ENCODE measurements around the gene CBFA2T2.
"Not testable (repeated sequence)": the region's sequence is repeated elsewhere in the genome, so short reads cannot be mapped to it uniquely, and the experiment has no call there.

Gene CBFA2T2

DNA sequence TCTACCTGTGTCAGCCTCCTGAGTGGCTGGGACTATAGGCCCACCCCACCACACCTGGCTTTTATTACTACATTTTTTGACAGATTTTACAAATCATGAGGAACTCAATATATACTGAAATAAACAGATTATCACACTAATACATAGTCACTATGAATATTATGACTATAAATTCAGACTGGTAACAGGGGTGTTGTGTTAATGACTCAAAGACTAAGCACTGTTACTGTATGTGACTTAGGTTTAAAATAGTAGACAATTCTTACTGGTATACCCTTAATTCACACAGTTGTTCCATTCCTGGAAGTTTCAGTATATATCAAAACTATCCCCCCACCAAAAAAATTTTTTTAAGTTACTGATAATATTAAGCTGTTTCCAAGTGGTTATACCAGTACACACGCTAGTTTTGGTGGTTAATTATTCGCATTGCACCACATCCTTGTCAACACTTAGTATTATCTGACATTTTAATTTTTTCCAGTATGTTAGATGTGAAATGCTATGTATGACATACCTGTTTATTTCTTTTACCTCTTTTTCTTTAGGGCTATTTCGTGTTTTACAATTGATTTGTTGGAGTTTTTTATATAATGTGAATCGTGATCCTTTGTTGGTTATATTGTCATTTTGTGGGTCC lies 137.8 kb downstream of the CBFA2T2 start:
- H3K4me1 ChIP-seq (ENCODE audit: insufficient read depth, low read length, poor library complexity, severe bottlenecking): no peaks in the 10 kb centered on the region
- no peaks in the 10 kb centered on the region for H3F3A ChIP-seq (ENCODE audit: low read depth)
- no peaks in the 10 kb centered on the region for H3K9me2 ChIP-seq (replicated peaks; ENCODE audit: low read depth, low read length)
- no peak overlapping the region for H3K9ac ChIP-seq (ENCODE audit: low read depth, low read length, poor library complexity, severe bottlenecking)
- H3K4me2 ChIP-seq (ENCODE audit: low read depth, low read length, poor library complexity, severe bottlenecking): no peak overlapping the region
- no peak overlapping the region for H2AFZ ChIP-seq (ENCODE audit: low read length)
- no peaks in the 10 kb centered on the region for H3K9me3 ChIP-seq (ENCODE audit: insufficient read depth, low read depth, low read length)
- H3K27me3 ChIP-seq (ENCODE audit: insufficient read depth, low read length, poor library complexity, severe bottlenecking): no peaks in the 10 kb centered on the region
- H3K4me3 ChIP-seq (ENCODE audit: low read length, poor library complexity, severe bottlenecking): no peak overlapping the region
- no peaks in the 10 kb centered on the region for H3K79me2 ChIP-seq (ENCODE audit: insufficient read depth, low read length)
- H4K20me1 ChIP-seq (ENCODE audit: insufficient read depth, low read length, poor library complexity, severe bottlenecking): no peaks in the 10 kb centered on the region
- TF ChIP-seq EZH2phosphoT487 (IDR thresholded peaks at IDR 0.05; ENCODE audit: borderline replicate concordance): no peak
- peaks cover 67% of the 10 kb centered on the region; the same call in 1 of the 2 replicates for H3K36me3 ChIP-seq (ENCODE audit: insufficient read depth, low read length)

DNA sequence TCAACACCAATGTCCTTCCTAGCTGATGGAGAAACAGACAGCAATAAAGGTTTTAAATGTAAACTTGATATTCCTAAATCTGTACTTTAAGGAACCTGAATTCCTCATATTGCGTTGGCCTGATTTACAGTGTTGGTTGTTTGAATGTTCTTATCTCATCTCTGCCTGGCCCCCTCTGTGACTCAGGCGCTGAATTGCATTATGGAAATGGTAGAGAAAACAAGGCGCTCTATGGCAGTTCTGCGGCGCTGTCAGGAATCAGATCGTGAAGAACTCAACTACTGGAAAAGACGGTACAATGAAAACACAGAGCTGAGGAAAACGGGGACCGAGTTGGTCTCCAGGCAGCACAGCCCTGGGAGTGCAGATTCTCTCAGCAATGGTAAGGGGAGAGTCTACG lies 139.6 kb downstream of the CBFA2T2 start:
- TF ChIP-seq, protein P1, sequence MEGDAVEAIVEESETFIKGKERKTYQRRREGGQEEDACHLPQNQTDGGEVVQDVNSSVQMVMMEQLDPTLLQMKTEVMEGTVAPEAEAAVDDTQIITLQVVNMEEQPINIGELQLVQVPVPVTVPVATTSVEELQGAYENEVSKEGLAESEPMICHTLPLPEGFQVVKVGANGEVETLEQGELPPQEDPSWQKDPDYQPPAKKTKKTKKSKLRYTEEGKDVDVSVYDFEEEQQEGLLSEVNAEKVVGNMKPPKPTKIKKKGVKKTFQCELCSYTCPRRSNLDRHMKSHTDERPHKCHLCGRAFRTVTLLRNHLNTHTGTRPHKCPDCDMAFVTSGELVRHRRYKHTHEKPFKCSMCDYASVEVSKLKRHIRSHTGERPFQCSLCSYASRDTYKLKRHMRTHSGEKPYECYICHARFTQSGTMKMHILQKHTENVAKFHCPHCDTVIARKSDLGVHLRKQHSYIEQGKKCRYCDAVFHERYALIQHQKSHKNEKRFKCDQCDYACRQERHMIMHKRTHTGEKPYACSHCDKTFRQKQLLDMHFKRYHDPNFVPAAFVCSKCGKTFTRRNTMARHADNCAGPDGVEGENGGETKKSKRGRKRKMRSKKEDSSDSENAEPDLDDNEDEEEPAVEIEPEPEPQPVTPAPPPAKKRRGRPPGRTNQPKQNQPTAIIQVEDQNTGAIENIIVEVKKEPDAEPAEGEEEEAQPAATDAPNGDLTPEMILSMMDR (conservative IDR thresholded peaks at IDR 0.05; ENCODE audit: low read length): no peak
- H3K27me3 ChIP-seq (ENCODE audit: insufficient read depth, low read length, poor library complexity, severe bottlenecking): no peaks in the 10 kb centered on the region
- no peak overlapping the region for H3K4me2 ChIP-seq (ENCODE audit: low read depth, low read length, poor library complexity, severe bottlenecking)
- H3K36me3 ChIP-seq (ENCODE audit: insufficient read depth, low read length): peaks cover 55% of the 10 kb centered on the region; the same call in 1 of the 2 replicates
- H4K20me1 ChIP-seq (ENCODE audit: insufficient read depth, low read length, poor library complexity, severe bottlenecking): no peaks in the 10 kb centered on the region
- no peaks in the 10 kb centered on the region for H3K79me2 ChIP-seq (ENCODE audit: insufficient read depth, low read length)
- no peak overlapping the region for H2AFZ ChIP-seq (ENCODE audit: low read length)
- H3K9me3 ChIP-seq (ENCODE audit: insufficient read depth, low read depth, low read length): no peaks in the 10 kb centered on the region
- H3K9ac ChIP-seq (ENCODE audit: low read depth, low read length, poor library complexity, severe bottlenecking): no peak overlapping the region
- no peaks in the 10 kb centered on the region for H3K9me2 ChIP-seq (replicated peaks; ENCODE audit: low read depth, low read length)
- H3K4me3 ChIP-seq (ENCODE audit: low read length, poor library complexity, severe bottlenecking): no peak overlapping the region
- peaks cover 6% of the 10 kb centered on the region for H3K4me1 ChIP-seq (ENCODE audit: insufficient read depth, low read length, poor library complexity, severe bottlenecking)
- H3F3A ChIP-seq (ENCODE audit: low read depth): no peaks in the 10 kb centered on the region

DNA sequence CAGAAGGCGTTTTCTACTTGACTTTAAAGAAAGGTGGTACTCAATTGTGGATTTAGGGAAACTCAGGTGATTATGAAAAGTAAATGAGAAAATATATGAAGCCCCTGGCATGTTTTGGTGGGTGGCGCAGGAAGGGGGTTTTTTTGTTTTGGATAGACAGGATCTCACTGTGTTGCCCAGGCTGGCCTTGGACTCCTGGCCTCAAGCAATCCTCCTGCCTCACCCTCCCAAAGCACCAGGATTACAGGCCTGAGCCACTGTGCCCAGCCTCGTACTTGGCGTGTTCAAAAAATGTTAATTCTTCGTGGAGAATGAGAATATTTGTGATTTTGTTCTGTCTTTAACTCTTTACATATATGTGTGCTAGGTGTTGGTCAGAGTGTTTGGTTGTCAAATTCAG lies 140.1 kb downstream of the CBFA2T2 start:
- no peaks in the 10 kb centered on the region for H3K27me3 ChIP-seq (ENCODE audit: insufficient read depth, low read length, poor library complexity, severe bottlenecking)
- no peak overlapping the region for H3K4me2 ChIP-seq (ENCODE audit: low read depth, low read length, poor library complexity, severe bottlenecking)
- TF ChIP-seq, protein P1 (conservative IDR thresholded peaks at IDR 0.05; ENCODE audit: low read length): no peak
- H4K20me1 ChIP-seq (ENCODE audit: insufficient read depth, low read length, poor library complexity, severe bottlenecking): no peaks in the 10 kb centered on the region
- no peaks in the 10 kb centered on the region for H3F3A ChIP-seq (ENCODE audit: low read depth)
- H3K36me3 ChIP-seq (ENCODE audit: insufficient read depth, low read length): peaks cover 50% of the 10 kb centered on the region; the same call in 1 of the 2 replicates
- no peak overlapping the region for H3K9ac ChIP-seq (ENCODE audit: low read depth, low read length, poor library complexity, severe bottlenecking)
- H3K4me1 ChIP-seq (ENCODE audit: insufficient read depth, low read length, poor library complexity, severe bottlenecking): peaks cover 6% of the 10 kb centered on the region
- no peaks in the 10 kb centered on the region for H3K79me2 ChIP-seq (ENCODE audit: insufficient read depth, low read length)
- H2AFZ ChIP-seq (ENCODE audit: low read length): no peak overlapping the region
- no peak overlapping the region for H3K4me3 ChIP-seq (ENCODE audit: low read length, poor library complexity, severe bottlenecking)
- no peaks in the 10 kb centered on the region for H3K9me2 ChIP-seq (replicated peaks; ENCODE audit: low read depth, low read length)
- no peaks in the 10 kb centered on the region for H3K9me3 ChIP-seq (ENCODE audit: insufficient read depth, low read depth, low read length)

DNA sequence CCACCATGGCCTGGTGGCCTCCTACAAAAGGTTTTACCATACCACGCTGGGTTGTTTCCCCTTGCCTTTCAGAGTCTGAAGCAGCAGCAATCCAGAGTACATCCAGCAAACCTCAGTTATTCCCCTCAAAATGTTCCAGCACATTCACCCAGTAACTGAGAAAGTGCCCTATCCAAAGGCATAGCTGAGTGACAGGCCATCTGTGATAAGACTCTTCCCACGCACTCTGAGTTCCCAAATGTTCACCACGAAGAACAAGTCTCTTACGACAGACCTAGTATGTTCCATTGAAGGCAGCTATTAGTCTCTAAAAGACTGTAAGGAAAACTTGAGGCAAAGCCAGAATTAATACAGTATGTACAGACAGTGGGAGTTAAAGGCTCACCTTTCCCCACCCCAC lies 140.6 kb downstream of the CBFA2T2 start:
- no peaks in the 10 kb centered on the region for H3K27me3 ChIP-seq (ENCODE audit: insufficient read depth, low read length, poor library complexity, severe bottlenecking)
- H3K9me2 ChIP-seq (replicated peaks; ENCODE audit: low read depth, low read length): no peaks in the 10 kb centered on the region
- H3K36me3 ChIP-seq (ENCODE audit: insufficient read depth, low read length): peaks cover 47% of the 10 kb centered on the region; the same call in 1 of the 2 replicates
- TF ChIP-seq, protein P1 (conservative IDR thresholded peaks at IDR 0.05; ENCODE audit: low read length): no peak
- no peak for TF ChIP-seq EZH2phosphoT487 (IDR thresholded peaks at IDR 0.05; ENCODE audit: borderline replicate concordance)
- H3K4me2 ChIP-seq (ENCODE audit: low read depth, low read length, poor library complexity, severe bottlenecking): no peak overlapping the region
- no peaks in the 10 kb centered on the region for H3K9me3 ChIP-seq (ENCODE audit: insufficient read depth, low read depth, low read length)
- no peaks in the 10 kb centered on the region for H3K79me2 ChIP-seq (ENCODE audit: insufficient read depth, low read length)
- peaks cover 6% of the 10 kb centered on the region for H3K4me1 ChIP-seq (ENCODE audit: insufficient read depth, low read length, poor library complexity, severe bottlenecking)
- H3K4me3 ChIP-seq (ENCODE audit: low read length, poor library complexity, severe bottlenecking): no peak overlapping the region
- no peaks in the 10 kb centered on the region for H4K20me1 ChIP-seq (ENCODE audit: insufficient read depth, low read length, poor library complexity, severe bottlenecking)
- no peak overlapping the region for H2AFZ ChIP-seq (ENCODE audit: low read length)
- no peaks in the 10 kb centered on the region for H3F3A ChIP-seq (ENCODE audit: low read depth)
- H3K9ac ChIP-seq (ENCODE audit: low read depth, low read length, poor library complexity, severe bottlenecking): no peak overlapping the region

DNA sequence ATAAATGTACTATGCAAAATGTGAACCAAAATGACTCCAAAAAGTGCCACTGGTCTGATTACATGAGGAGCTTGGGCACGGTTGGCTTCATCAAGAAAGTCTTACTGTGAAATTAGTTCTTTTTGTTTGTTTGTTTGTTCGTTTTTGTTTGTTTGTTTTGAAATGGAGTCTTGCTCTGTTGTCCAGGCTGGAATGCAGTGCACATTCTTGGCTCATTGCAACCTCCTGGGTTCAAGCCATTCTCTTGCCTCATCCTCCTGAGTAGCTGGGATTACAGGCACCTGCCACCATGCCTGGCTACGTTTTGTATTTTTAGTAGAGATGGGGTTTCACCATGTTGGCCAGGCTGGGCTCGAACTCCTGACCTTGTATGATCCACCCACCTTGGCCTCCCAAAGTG lies 142.0 kb downstream of the CBFA2T2 start:
- not testable (repeated sequence) for H4K20me1 ChIP-seq (ENCODE audit: insufficient read depth, low read length, poor library complexity, severe bottlenecking); H2AFZ ChIP-seq (ENCODE audit: low read length); H3K4me1 ChIP-seq (ENCODE audit: insufficient read depth, low read length, poor library complexity, severe bottlenecking); H3K9me3 ChIP-seq (ENCODE audit: insufficient read depth, low read depth, low read length); H3F3A ChIP-seq (ENCODE audit: low read depth); H3K9ac ChIP-seq (ENCODE audit: low read depth, low read length, poor library complexity, severe bottlenecking); H3K27me3 ChIP-seq (ENCODE audit: insufficient read depth, low read length, poor library complexity, severe bottlenecking); H3K9me2 ChIP-seq (replicated peaks; ENCODE audit: low read depth, low read length); H3K4me2 ChIP-seq (ENCODE audit: low read depth, low read length, poor library complexity, severe bottlenecking); H3K4me3 ChIP-seq (ENCODE audit: low read length, poor library complexity, severe bottlenecking); H3K79me2 ChIP-seq (ENCODE audit: insufficient read depth, low read length)
- peaks cover 44% of the 10 kb centered on the region; the same call in 1 of the 2 replicates for H3K36me3 ChIP-seq (ENCODE audit: insufficient read depth, low read length)

Data from Loucy (cell line).